ENCODE data around the gene GDF11.

The GDF11 gene

GRCh38 chr12:55715169-55715764 lies 27.7 kb upstream of the GDF11 start:
- no peak for TF ChIP-seq CTCF (IDR thresholded peaks at IDR 0.05)
- H3K4me1 ChIP-seq = peaks cover 7% of the 10 kb centered on the region

GRCh38 chr12:55715833-55716581 lies 26.9 kb upstream of the GDF11 start, which contains the start of gene BLOC1S1:
Gene BLOC1S1 (plus strand): TSS chr12:55716046. CDS start chr12:55716052, 6 bp downstream.
- no peaks in the 10 kb centered on the region for H3K9me3 ChIP-seq (ENCODE audit: control insufficient read depth, low read length)
- no peak within 1 kb of the TSS for H3K9ac ChIP-seq
- peak within 1 kb of the TSS; percentile 94 for H3K4me2 ChIP-seq (ENCODE audit: low read length)
- H2AFZ ChIP-seq = peak within 1 kb of the TSS; percentile 96
- peaks cover 7% of the 10 kb centered on the region for H3K4me1 ChIP-seq
- TF ChIP-seq CTCF (IDR thresholded peaks at IDR 0.05) = no peak
- H3K36me3 ChIP-seq (ENCODE audit: control insufficient read depth, insufficient read depth, low read length) = no peaks in the 10 kb centered on the region
- peak within 1 kb of the TSS; percentile 90 for H3K27ac ChIP-seq
- H3K79me2 ChIP-seq = no peaks in the 10 kb centered on the region
- peak within 1 kb of the TSS; percentile 72 for H3K4me3 ChIP-seq (ENCODE audit: low read depth, low read length)
- no peaks in the 10 kb centered on the region for H3K27me3 ChIP-seq (ENCODE audit: control insufficient read depth, insufficient read depth, low read length)

More at GRCh38 chr12:55715169-55715764, 27.7 kb upstream of the GDF11 start:
- peak overlapping the region; percentile 94 for H3K4me2 ChIP-seq (ENCODE audit: low read length)
- no peaks in the 10 kb centered on the region for H3K36me3 ChIP-seq (ENCODE audit: control insufficient read depth, insufficient read depth, low read length)
- H3K27ac ChIP-seq = peak overlapping the region; percentile 90
- peak overlapping the region; percentile 72 for H3K4me3 ChIP-seq (ENCODE audit: low read depth, low read length)
- no peak overlapping the region for H3K9ac ChIP-seq
- H3K9me3 ChIP-seq (ENCODE audit: control insufficient read depth, low read length) = no peaks in the 10 kb centered on the region
- H3K79me2 ChIP-seq = no peaks in the 10 kb centered on the region
- H3K27me3 ChIP-seq (ENCODE audit: control insufficient read depth, insufficient read depth, low read length) = no peaks in the 10 kb centered on the region
- peak overlapping the region; percentile 96 for H2AFZ ChIP-seq

- H3K4me2 ChIP-seq (ENCODE audit: low read length) = peak overlapping the region; percentile 94
- H3K36me3 ChIP-seq (ENCODE audit: control insufficient read depth, insufficient read depth, low read length) = no peaks in the 10 kb centered on the region
- peaks cover 7% of the 10 kb centered on the region for H3K4me1 ChIP-seq
- H3K79me2 ChIP-seq = no peaks in the 10 kb centered on the region
- no peak overlapping the region for H3K9ac ChIP-seq
- peak overlapping the region; percentile 72 for H3K4me3 ChIP-seq (ENCODE audit: low read depth, low read length)
- peak overlapping the region; percentile 96 for H2AFZ ChIP-seq
- no peaks in the 10 kb centered on the region for H3K9me3 ChIP-seq (ENCODE audit: control insufficient read depth, low read length)
- peak overlapping the region; percentile 90 for H3K27ac ChIP-seq
- H3K27me3 ChIP-seq (ENCODE audit: control insufficient read depth, insufficient read depth, low read length) = no peaks in the 10 kb centered on the region
- no peak for TF ChIP-seq CTCF (IDR thresholded peaks at IDR 0.05)
Observed at GRCh38 chr12:55716582-55716957, 26.4 kb upstream of the GDF11 start.

- Histone ChIP-seq H3K79me2 (no peaks in the 10 kb centered on the region), H3K4me1 (peaks cover 7% of the 10 kb centered on the region), H3K4me2 (ENCODE audit: low read length) (peak overlapping the region; percentile 94), H3K9me3 (ENCODE audit: control insufficient read depth, low read length) (no peaks in the 10 kb centered on the region), H3K36me3 (ENCODE audit: control insufficient read depth, insufficient read depth, low read length) (no peaks in the 10 kb centered on the region), H3K9ac (no peak overlapping the region), H2AFZ (no peak overlapping the region), H3K4me3 (ENCODE audit: low read depth, low read length) (peak overlapping the region; percentile 72), H3K27me3 (ENCODE audit: control insufficient read depth, insufficient read depth, low read length) (no peaks in the 10 kb centered on the region), H3K27ac (peak overlapping the region; percentile 26)
- no peak for TF ChIP-seq CTCF (IDR thresholded peaks at IDR 0.05)
Observed at GRCh38 chr12:55717011-55718007, 25.6 kb upstream of the GDF11 start.
